HG03378 (cell line): ENCODE results near the gene ZHX3.

ENCODE experiments used
- ATAC-seq: cut with Tn5 transposase; IDR thresholded peaks from one replicate; pipeline ENCODE4 v1.9.1; 2021; ENCODE audit warnings: mild to moderate bottlenecking, moderate library complexity; ENCODE audit not compliant: unreplicated experiment

Gene ZHX3

GRCh38 chr20:41353530-41353929 lies 36.0 kb upstream of the ZHX3 start:
- ATAC-seq, result no peak

GRCh38 chr20:41352666-41353065 lies 35.1 kb upstream of the ZHX3 start:
- ATAC-seq, result no peak

GRCh38 chr20:41352106-41352505 lies 34.6 kb upstream of the ZHX3 start:
- ATAC-seq, result no peak

- no peak for ATAC-seq
Measured at GRCh38 chr20:41350408-41350962, 33.0 kb upstream of the ZHX3 start.

GRCh38 chr20:41349943-41350342 lies 32.4 kb upstream of the ZHX3 start:
- ATAC-seq, result no peak

- ATAC-seq, result no peak
Measured at GRCh38 chr20:41349266-41349665, 31.7 kb upstream of the ZHX3 start.

GRCh38 chr20:41348430-41349172 lies 31.1 kb upstream of the ZHX3 start:
- ATAC-seq, result no peak

- ATAC-seq, result no peak
Measured at GRCh38 chr20:41347523-41348429, 30.2 kb upstream of the ZHX3 start.

- ATAC-seq, result no peak
Measured at GRCh38 chr20:41345729-41346067, 28.2 kb upstream of the ZHX3 start.

GRCh38 chr20:41344938-41345728 lies 27.6 kb upstream of the ZHX3 start:
- ATAC-seq, result no peak

GRCh38 chr20:41344477-41344876 lies 26.9 kb upstream of the ZHX3 start:
- ATAC-seq, result no peak

GRCh38 chr20:41342474-41343464 lies 25.2 kb upstream of the ZHX3 start:
- ATAC-seq, result no peak

GRCh38 chr20:41340327-41341055 lies 23.0 kb upstream of the ZHX3 start, which contains the start of gene LPIN3:
LPIN3 (plus strand) TSS chr20:41340821; CDS start chr20:41345804, 4,983 bp downstream.
- ATAC-seq, result peak; percentile 15

GRCh38 chr20:41339957-41340326 lies 22.4 kb upstream of the ZHX3 start:
- peak; percentile 81 for ATAC-seq

GRCh38 chr20:41336711-41337492 lies 19.4 kb upstream of the ZHX3 start:
- no peak for ATAC-seq

- no peak for ATAC-seq
Measured at GRCh38 chr20:41335591-41335990, 18.1 kb upstream of the ZHX3 start.

GRCh38 chr20:41334443-41335421 lies 17.2 kb upstream of the ZHX3 start:
- no peak for ATAC-seq
